Right ventricle myocardium inferior (tissue), 1 donor: Measurements from ENCODE around the gene VSX2. TPM values are rescaled to one million over a fixed set of nuclear protein-coding genes. Genes with fewer than 3 reads are reported as not detected.

Experiments used
- ATAC-seq: fragments of 200-7000 bp; cut with Tn5 transposase; one replicate; pipeline ENCODE4 v1.9.1; 2020; ENCODE audit warnings: mild to moderate bottlenecking, moderate library complexity
- DNase-seq: peaks from one replicate; pipeline ENCODE4 v3.0.0; 2021; ENCODE audit errors: missing footprints
- intact Hi-C: fragments of 100-400 bp; cut with DNase I; formaldehyde crosslinking; loops from one replicate; pipeline ENCODE4 v1.11.0; 2022
- total RNA-seq: library from RNA; stranded (reverse); fragmentation: NEBNext Ultra II Directional; extraction: Animal tissue kit (Norgen Biotek cat#: 25700); gene quantifications from one replicate; pipeline ENCODE4 v1.2.1, GENCODE V29; 2021
- donor health status: DM: no; HTN: yes; CAD: no; lungs with severe emphysema.

VSX2 gene
- total RNA-seq, 1 donor from 2014 or later, result not detected

- no peak for DNase-seq
- intact Hi-C loops, result loop anchor here (5.0 kb wide), 1 partner anchor 33 kb away; no protein-coding TSS in a partner anchor
Measured at GRCh38 chr14:74219277-74220205, 19.7 kb upstream of the VSX2 start.

DNA sequence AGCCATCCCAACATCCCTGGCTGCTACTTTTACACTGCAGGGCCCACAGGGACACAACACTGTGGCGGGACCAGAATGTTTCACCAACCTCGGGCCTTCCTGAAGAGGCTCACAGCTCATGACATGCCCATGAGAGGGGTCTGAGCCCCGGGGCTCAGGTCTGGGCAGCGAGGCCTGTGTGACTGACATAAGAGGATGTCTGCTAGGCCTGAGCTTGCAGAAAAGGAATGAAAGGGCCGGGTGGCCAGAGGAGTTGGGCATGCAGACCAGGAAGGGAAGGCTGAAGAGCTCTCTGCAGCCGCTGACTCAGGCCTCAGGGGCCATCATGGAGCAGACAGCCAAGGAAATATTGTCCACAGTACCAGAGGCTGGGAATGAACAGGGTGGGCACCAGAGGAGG, 18.3 kb upstream of the VSX2 start:
- DNase-seq (no peak), ATAC-seq (no peak)
- intact Hi-C loops, result no loop called here

More at GRCh38 chr14:74219277-74220205, 19.7 kb upstream of the VSX2 start:
- no peak for ATAC-seq

DNA sequence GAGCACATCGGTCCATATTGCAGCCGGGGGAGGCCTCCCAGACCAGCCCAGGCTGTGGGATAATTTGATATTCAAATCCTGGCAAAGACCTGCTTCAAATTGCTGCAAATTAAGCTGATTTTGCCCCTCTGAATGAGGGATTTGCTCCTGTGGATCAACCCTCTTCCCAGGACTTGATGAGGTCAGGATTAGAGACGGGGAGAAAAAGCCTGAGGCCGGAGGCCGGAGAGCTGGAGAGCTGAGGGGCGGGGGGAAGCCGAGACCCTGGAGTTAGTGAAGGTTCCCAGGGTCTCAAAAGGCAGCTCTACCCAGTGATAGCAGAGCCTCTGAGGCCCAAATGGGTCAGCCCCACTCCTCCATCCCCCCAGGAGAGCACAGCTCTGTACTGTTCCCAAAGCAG, 17.5 kb upstream of the VSX2 start:
- ATAC-seq, result no peak
- no peak for DNase-seq
- intact Hi-C loops, result no loop called here

DNA sequence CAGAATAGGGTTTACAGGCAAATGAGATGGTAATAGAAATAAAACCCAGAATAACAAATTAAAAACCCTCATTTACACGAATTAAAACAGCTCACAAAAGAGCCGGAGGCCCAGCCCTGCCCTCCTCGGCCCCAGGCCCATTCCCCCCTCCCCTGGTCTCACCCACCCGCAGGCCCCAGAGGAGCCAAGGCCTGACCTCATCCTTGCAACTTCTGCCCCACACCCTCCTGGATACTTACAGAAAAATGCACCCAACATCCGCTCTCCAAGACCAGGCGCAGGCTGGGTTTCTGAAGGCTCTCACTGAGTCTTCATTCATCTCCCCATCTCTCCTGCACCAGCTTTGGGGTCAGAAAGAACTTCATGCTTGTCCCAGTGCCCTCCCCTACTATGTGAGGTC, 16.2 kb upstream of the VSX2 start:
- ATAC-seq, result no peak
- DNase-seq, result no peak
- intact Hi-C loops, result no loop called here

DNA sequence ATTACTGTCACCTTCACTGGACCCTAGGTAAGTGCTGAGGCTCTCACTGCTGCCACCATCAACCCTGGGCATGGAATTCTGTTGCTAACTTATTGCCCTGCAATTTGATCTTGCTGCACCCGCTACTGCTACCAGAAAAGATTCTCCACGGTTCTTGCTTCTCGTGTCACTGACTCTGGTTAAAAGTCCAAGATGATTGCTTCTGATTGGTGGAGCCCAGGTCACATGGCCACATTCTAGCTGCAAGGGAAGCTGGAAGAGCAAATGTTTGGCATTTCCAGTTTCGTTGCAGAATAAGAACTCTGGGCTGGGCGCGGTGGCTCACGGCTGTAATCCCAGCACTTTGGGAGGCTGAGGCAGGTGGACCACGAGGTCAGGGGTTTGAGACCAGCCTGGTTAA, 7.5 kb upstream of the VSX2 start:
- ATAC-seq (no peak), DNase-seq (no peak)
- intact Hi-C loops, result no loop called here

GRCh38 chr14:74235017-74235416, 4.2 kb upstream of the VSX2 start:
- intact Hi-C loops, result no loop called here
- ATAC-seq, result no peak
- DNase-seq, result no peak

DNA sequence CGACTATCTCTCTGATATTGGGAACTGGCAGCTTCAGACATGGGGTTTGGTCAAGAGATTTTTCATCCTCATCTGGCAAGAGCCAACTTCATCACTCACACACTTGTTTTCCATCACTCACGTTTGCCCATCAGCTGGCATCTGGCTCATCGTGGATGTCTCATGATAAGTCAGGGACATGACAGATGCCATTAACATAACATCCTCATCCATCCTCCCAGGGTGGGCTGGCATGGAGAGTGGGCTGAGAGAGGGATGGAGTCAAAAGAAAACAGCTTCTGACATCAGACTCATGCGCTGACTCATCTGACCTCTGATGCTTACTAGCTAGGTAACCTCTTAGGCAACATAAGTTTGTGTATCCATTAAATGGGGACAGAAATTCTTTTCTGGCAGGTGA, 1.8 kb upstream of the VSX2 start:
- no peak for ATAC-seq
- intact Hi-C loops, result no loop called here
- DNase-seq, result no peak

GRCh38 chr14:74239848-74240793, 872 bp downstream of the VSX2 start:
- DNase-seq, result no peak
- intact Hi-C loops, result no loop called here
- ATAC-seq, result no peak

- no peak for DNase-seq
- intact Hi-C loops, result no loop called here
- ATAC-seq, result no peak
Measured at GRCh38 chr14:74240794-74241651, 1.8 kb downstream of the VSX2 start.

DNA sequence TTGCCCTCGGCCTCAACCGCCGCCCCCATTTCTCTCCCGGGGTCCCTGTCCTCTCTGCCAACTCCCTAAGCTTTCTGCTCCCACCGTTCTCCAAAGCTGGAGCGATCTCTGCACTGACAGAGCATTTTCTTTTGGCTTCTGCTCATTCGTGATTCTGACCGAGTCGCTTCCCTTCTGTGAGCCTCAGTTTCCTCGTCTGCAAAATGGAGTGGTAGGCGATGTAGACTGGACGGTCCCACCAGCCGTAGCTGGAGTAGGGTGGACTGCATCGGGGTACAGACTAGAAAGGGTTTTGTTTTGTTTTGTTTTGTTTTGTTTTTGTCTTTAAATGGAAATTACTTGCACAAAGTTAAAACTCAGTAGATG, 2.4 kb downstream of the VSX2 start:
- intact Hi-C loops, result no loop called here

DNA sequence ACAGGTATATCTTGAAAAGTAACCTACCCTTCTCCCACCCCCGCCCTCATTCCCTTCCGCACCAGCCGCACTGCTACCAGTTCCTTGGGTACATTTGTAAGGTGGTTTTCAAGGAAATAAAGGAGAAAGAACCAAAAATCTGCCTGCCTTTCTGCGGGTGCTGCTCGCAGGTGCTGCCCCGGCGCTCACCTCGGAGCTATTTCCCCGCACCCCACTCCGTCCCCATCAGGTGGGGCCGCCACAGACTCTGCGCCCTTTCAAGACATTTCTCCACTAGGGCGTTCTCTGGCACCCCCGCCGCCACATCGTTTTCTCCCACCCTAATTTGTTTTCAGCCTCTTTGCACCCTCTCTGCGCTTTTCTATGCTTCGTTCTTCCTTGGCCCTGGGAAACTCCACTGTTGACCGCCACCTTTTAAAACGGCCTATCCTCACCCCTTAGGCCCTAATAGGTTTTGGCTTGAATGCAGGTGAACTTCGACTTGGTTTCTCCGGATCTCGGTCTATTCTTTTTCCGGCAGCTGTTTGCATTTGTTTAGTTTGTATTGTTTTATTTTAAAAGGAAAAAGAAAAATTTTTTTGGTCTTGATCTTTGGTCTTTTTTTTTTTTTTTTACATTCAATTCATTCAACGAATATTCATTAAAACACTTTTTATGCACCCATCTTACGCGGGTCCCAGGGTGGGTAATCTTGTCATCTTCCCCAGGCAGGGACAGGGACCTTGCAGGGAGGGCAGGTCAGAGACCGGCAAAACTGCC, 3.0 kb downstream of the VSX2 start:
- intact Hi-C loops, result no loop called here
- ATAC-seq (no peak), DNase-seq (no peak)

More for the DNA sequence above, 2.4 kb downstream of the VSX2 start:
- DNase-seq (no peak), ATAC-seq (no peak)

DNA sequence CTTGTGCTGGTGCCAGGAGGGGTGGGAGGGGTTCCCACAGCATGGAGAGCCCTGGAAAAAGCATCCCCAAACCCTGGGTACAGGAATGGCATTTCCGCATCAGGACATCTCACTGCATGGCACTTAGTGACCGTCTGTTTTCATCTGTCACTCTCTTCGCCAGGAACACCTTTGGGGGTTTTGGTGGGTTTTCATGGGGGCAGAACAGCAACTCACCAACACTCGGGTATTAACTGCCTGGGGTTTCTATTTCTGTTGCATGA, 3.5 kb downstream of the VSX2 start:
- ATAC-seq (no peak), DNase-seq (no peak)
- intact Hi-C loops, result no loop called here

- no peak for DNase-seq
- intact Hi-C loops, result no loop called here
Measured at GRCh38 chr14:74243051-74243450, 3.8 kb downstream of the VSX2 start.

GRCh38 chr14:74244115-74244514, 4.9 kb downstream of the VSX2 start:
- intact Hi-C loops, result no loop called here

More at GRCh38 chr14:74243051-74243450, 3.8 kb downstream of the VSX2 start:
- no peak for ATAC-seq

DNA sequence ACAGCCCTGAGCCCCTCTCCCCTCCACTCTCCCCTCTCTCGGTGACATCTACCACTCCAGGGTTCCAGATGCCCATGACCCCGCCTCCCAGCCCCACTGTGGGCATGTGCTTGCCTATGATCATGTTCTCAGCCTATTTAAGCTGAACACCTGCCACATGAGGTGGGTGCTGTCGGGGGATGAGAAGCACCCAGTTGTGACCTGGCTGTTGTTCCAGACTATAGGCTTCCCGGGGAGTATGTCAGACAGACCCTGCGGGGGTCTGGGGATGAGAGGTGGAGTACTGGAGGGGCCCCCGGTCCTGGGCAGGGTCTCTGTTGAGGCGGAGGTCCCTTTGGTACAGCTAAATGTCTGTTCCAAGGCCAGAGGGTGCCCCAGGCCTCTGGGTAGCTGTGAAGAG, 6.0 kb downstream of the VSX2 start:
- ATAC-seq (no peak), DNase-seq (no peak)
- intact Hi-C loops, result no loop called here

More at GRCh38 chr14:74244115-74244514, 4.9 kb downstream of the VSX2 start:
- ATAC-seq, result no peak
- DNase-seq, result no peak

DNA sequence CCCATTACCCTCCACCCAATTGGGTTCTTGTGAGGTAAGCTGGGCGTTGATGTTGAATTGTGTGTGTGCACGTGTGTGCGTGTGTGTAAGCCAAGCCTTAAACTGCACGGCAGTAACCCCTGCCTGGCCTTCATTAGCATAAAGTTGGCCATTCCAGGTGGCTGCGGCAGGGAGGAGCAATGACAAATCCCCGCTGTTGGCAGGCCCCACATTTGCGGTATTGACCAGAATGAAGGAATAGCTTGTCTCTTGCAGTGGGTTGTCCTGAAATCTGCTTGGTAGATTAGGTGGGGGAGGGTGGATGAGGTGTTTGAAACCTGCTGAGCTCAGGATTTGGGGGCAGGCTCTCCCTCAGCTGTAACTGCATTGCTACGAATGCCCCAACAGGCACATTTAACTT, 7.3 kb downstream of the VSX2 start:
- intact Hi-C loops, result no loop called here
- no peak for ATAC-seq
- no peak for DNase-seq

DNA sequence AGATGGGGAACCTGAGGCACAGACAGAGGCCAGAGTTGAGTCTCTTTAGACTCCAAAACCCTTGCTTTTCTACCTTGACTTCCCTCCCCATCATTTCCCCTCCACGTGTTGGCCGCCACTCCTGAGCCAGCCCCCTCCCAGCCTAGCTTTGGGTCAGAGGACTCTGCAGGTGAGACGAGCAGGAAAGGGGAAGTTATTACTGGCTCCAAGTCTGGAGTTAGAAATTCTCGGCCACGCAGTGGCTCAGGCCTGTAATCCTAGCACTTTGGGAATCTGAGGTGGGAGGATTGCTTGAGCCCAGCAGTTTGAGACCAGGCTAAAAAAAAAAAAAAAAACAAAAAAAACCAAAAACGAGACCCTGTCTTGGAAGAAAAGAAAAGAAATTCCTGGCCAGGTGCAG, 8.8 kb downstream of the VSX2 start:
- no peak for DNase-seq
- intact Hi-C loops, result no loop called here
- ATAC-seq, result no peak
